ENCODE results near the gene CDK11A.

CDK11A gene

GRCh38 chr1:1724035-1724864, at the start of gene CDK11A:
TSS of gene CDK11A (minus strand) at chr1:1724357. CDS start at chr1:1722818, 1,539 bp downstream.
- DNase-seq = peak; percentile 99

GRCh38 chr1:1773874-1774273, 49.7 kb upstream of the CDK11A start:
- no peak for DNase-seq

- no peak for DNase-seq
Observed at GRCh38 chr1:1771096-1771495, 46.9 kb upstream of the CDK11A start.

- no peak for DNase-seq
Observed at GRCh38 chr1:1770102-1770501, 45.9 kb upstream of the CDK11A start.

GRCh38 chr1:1768249-1768992, 44.3 kb upstream of the CDK11A start:
- DNase-seq = no peak

GRCh38 chr1:1764876-1765470, 40.8 kb upstream of the CDK11A start:
- DNase-seq = no peak

GRCh38 chr1:1763657-1764621, 39.8 kb upstream of the CDK11A start:
- DNase-seq = no peak

- DNase-seq = peak; percentile 44
Observed at GRCh38 chr1:1761504-1762376, 37.6 kb upstream of the CDK11A start.

GRCh38 chr1:1760715-1761114, 36.6 kb upstream of the CDK11A start:
- DNase-seq = peak; percentile 40

- no peak for DNase-seq
Observed at GRCh38 chr1:1760345-1760650, 36.1 kb upstream of the CDK11A start.

GRCh38 chr1:1759456-1760344, 35.5 kb upstream of the CDK11A start:
- DNase-seq = peak; percentile 50

- DNase-seq = peak; percentile 67
Observed at GRCh38 chr1:1758692-1759455, 34.7 kb upstream of the CDK11A start.

GRCh38 chr1:1758059-1758621, 34.0 kb upstream of the CDK11A start:
- peak; percentile 49 for DNase-seq

GRCh38 chr1:1757422-1758058, 33.4 kb upstream of the CDK11A start:
- DNase-seq = peak; percentile 40

- DNase-seq = peak; percentile 43
Observed at GRCh38 chr1:1756661-1757421, 32.7 kb upstream of the CDK11A start.

GRCh38 chr1:1755852-1756251, 31.7 kb upstream of the CDK11A start:
- peak; percentile 47 for DNase-seq

GRCh38 chr1:1755426-1755825, 31.3 kb upstream of the CDK11A start:
- peak; percentile 41 for DNase-seq

Measured in islet precursor cell (in vitro differentiated cells).